ENCODE data around the gene SMAD1. TPM values are rescaled to one million over a fixed set of nuclear protein-coding genes. Genes with fewer than 3 reads are reported as not detected.

SMAD1 gene
- total and polyA plus RNA-seq, 12 donors, result 1.4 to 23.8 (median 14.2) TPM

GRCh38 chr4:145473203-145473602 lies 8.4 kb upstream of the SMAD1 start:
- no peak overlapping the region for H3K4me3 ChIP-seq
- intact Hi-C loops (cut with DNase I), result no loop called here
- no peak for DNase-seq
- no peak for TF ChIP-seq POLR2A (IDR thresholded peaks at IDR 0.05)
- TF ChIP-seq CTCF (IDR thresholded peaks at IDR 0.05), result no peak
- no peak overlapping the region for H3K27ac ChIP-seq
- no peaks in the 10 kb centered on the region for H3K36me3 ChIP-seq (replicated peaks in 1 of 2)
- WGBS, 4 donors, result 67 to 90% (median 77%) methylated on average over 1 to 4 of the region's 4 CpGs
- H3K27me3 ChIP-seq, result no peaks in the 10 kb centered on the region
- no peaks in the 10 kb centered on the region for H3K4me1 ChIP-seq (replicated peaks in 1 of 2)
- no peaks in the 10 kb centered on the region for H3K9me3 ChIP-seq (replicated peaks in 1 of 3)

GRCh38 chr4:145480257-145480656 lies 1.4 kb upstream of the SMAD1 start:
- Histone ChIP-seq H3K9me3 (replicated peaks in 1 of 3) (no peaks in the 10 kb centered on the region), H3K36me3 (replicated peaks in 1 of 2) (no peaks in the 10 kb centered on the region), H3K4me1 (replicated peaks in 1 of 2) (peaks cover 0 to 18% of the 10 kb centered on the region in 2 donors), H3K27ac (no peak overlapping the region), H3K27me3 (no peaks in the 10 kb centered on the region), H3K4me3 (no peak overlapping the region)
- DNase-seq, result no peak
- intact Hi-C loops (cut with DNase I), result no loop called here
- TF ChIP-seq CTCF (IDR thresholded peaks at IDR 0.05), result no peak
- no peak for TF ChIP-seq POLR2A (IDR thresholded peaks at IDR 0.05)
- 33 to 45% (median 40%) methylated on average over 1 of the region's 1 CpG for WGBS, 4 donors

GRCh38 chr4:145481942-145482208 lies 222 bp downstream of the SMAD1 start:
- H3K9me3 ChIP-seq (replicated peaks in 1 of 3), result no peaks in the 10 kb centered on the region
- peak overlapping the region; percentile 56 to 99 (median 90) for H3K27ac ChIP-seq
- no peaks in the 10 kb centered on the region for H3K36me3 ChIP-seq (replicated peaks in 1 of 2)
- peaks cover 0 to 18% of the 10 kb centered on the region in 2 donors for H3K4me1 ChIP-seq (replicated peaks in 1 of 2)
- peak overlapping the region; percentile 69 to 89 (median 84) for H3K4me3 ChIP-seq
- intact Hi-C loops (cut with DNase I), result no loop called here
- no peaks in the 10 kb centered on the region for H3K27me3 ChIP-seq
- TF ChIP-seq CTCF (IDR thresholded peaks at IDR 0.05), result no peak
- TF ChIP-seq POLR2A (IDR thresholded peaks at IDR 0.05), result no peak
- 0 to 1% methylated on average over 36 to 42 of the region's 42 CpGs; no CpG with 5 or more reads in 2 of the 4 donors for WGBS, 4 donors
- no peak for DNase-seq

GRCh38 chr4:145482209-145483037 lies 770 bp downstream of the SMAD1 start:
- WGBS, 4 donors, result 0 to 1% (median 0%) methylated on average over 16 to 73 of the region's 73 CpGs

More at GRCh38 chr4:145482209-145483037, 770 bp downstream of the SMAD1 start:
- no peaks in the 10 kb centered on the region for H3K27me3 ChIP-seq
- peak overlapping the region; percentile 56 to 99 (median 90) for H3K27ac ChIP-seq
- H3K36me3 ChIP-seq (replicated peaks in 1 of 2), result no peaks in the 10 kb centered on the region
- TF ChIP-seq CTCF (IDR thresholded peaks at IDR 0.05) (no peak), POLR2A (IDR thresholded peaks at IDR 0.05) (peak in 1 of 2 donors; percentile 51)
- H3K4me1 ChIP-seq (replicated peaks in 1 of 2), result peaks cover 0 to 22% of the 10 kb centered on the region in 2 donors
- intact Hi-C loops (cut with DNase I), result no loop called here
- H3K9me3 ChIP-seq (replicated peaks in 1 of 3), result no peaks in the 10 kb centered on the region
- H3K4me3 ChIP-seq, result peak overlapping the region; percentile 69 to 89 (median 84)
- DNase-seq, result peak; percentile 45 to 73 (median 59)
